KMS-11 (cell line): ENCODE measurements around the gene SUPT3H.

ENCODE experiments used
- H2AFZ ChIP-seq: fragments of 200-600 bp; sonication (generic); 2 replicates; pipeline ENCODE4 v1.6.1; 2016; ENCODE audit warnings: antibody characterized with exemption, mixed run types, low read depth
- H3K27ac ChIP-seq: fragments of 200-600 bp; sonication (generic); 2 replicates; pipeline ENCODE4 v1.6.1; 2016; ENCODE audit warnings: mild to moderate bottlenecking, mixed run types
- H3K27me3 ChIP-seq: fragments of 200-600 bp; sonication (generic); 2 replicates; pipeline ENCODE4 v1.6.1; 2017; ENCODE audit warnings: mild to moderate bottlenecking, low read depth, mixed run types, moderate library complexity; ENCODE audit not compliant: insufficient read depth
- H3K36me3 ChIP-seq: fragments of 200-600 bp; sonication (generic); 2 replicates; pipeline ENCODE4 v1.6.1; 2017; ENCODE audit warnings: mild to moderate bottlenecking, mixed run types; ENCODE audit not compliant: insufficient read depth
- H3K4me1 ChIP-seq: fragments of 200-600 bp; sonication (generic); 2 replicates; pipeline ENCODE4 v1.6.1; 2016; ENCODE audit warnings: mild to moderate bottlenecking, low read depth, mixed run types; ENCODE audit not compliant: poor library complexity, severe bottlenecking
- H3K4me2 ChIP-seq: fragments of 200-600 bp; sonication (generic); 2 replicates; pipeline ENCODE4 v1.7.0; 2016; ENCODE audit warnings: mild to moderate bottlenecking, mixed run types
- H3K4me3 ChIP-seq: fragments of 200-600 bp; sonication (generic); IDR thresholded peaks from 2 replicates; pipeline ENCODE4 v1.6.1; 2017; ENCODE audit warnings: low read depth, low read length, mixed read lengths; ENCODE audit not compliant: insufficient read depth
- H3K79me2 ChIP-seq: fragments of 200-600 bp; sonication (generic); 2 replicates; pipeline ENCODE4 v1.6.1; 2016; ENCODE audit warnings: low read depth, mixed run types; ENCODE audit not compliant: insufficient read depth
- H3K9ac ChIP-seq: fragments of 200-600 bp; sonication (generic); 2 replicates; pipeline ENCODE4 v1.6.1; 2016; ENCODE audit warnings: mild to moderate bottlenecking, mixed run types
- H4K20me1 ChIP-seq: fragments of 200-600 bp; sonication (generic); 2 replicates; pipeline ENCODE4 v1.6.1; 2016; ENCODE audit warnings: mild to moderate bottlenecking, mixed run types; ENCODE audit not compliant: insufficient read depth
- TF ChIP-seq, protein P1 (sequence below): fragments of 200-600 bp; sonication (generic); conservative IDR thresholded peaks from 2 replicates; pipeline ENCODE4 v1.6.1; 2017; ENCODE audit warnings: low read depth, mild to moderate bottlenecking, antibody characterized with exemption, low read length, moderate library complexity, mixed read lengths

The SUPT3H gene

DNA sequence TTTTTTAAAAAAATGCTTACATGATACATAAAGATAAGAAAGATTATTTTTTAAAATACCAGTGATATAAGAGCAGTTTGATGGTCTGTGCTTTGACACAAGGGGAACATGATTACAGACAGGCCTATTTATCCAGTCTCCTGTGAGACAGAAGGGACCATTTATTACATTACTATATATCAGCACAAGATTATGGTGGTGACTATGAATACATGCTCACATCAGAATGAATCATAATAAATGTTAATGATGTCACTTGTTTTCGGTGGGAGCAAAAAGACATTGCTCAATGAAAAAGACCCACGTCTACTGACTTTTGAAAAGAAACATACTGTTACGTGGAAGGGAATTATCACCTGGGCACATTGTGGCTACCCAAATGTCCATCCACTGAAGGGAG is 535.1 kb downstream of the SUPT3H start:
- no peaks in the 10 kb centered on the region for H3K36me3 ChIP-seq
- no peaks in the 10 kb centered on the region for H3K27me3 ChIP-seq
- TF ChIP-seq, protein P1, sequence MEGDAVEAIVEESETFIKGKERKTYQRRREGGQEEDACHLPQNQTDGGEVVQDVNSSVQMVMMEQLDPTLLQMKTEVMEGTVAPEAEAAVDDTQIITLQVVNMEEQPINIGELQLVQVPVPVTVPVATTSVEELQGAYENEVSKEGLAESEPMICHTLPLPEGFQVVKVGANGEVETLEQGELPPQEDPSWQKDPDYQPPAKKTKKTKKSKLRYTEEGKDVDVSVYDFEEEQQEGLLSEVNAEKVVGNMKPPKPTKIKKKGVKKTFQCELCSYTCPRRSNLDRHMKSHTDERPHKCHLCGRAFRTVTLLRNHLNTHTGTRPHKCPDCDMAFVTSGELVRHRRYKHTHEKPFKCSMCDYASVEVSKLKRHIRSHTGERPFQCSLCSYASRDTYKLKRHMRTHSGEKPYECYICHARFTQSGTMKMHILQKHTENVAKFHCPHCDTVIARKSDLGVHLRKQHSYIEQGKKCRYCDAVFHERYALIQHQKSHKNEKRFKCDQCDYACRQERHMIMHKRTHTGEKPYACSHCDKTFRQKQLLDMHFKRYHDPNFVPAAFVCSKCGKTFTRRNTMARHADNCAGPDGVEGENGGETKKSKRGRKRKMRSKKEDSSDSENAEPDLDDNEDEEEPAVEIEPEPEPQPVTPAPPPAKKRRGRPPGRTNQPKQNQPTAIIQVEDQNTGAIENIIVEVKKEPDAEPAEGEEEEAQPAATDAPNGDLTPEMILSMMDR, result no peak
- H3K4me1 ChIP-seq, result no peaks in the 10 kb centered on the region
- no peak overlapping the region for H3K4me3 ChIP-seq
- no peaks in the 10 kb centered on the region for H4K20me1 ChIP-seq
- no peak overlapping the region for H2AFZ ChIP-seq
- no peaks in the 10 kb centered on the region for H3K79me2 ChIP-seq
- H3K9ac ChIP-seq, result no peak overlapping the region
- H3K4me2 ChIP-seq, result no peak overlapping the region
- no peak overlapping the region for H3K27ac ChIP-seq

DNA sequence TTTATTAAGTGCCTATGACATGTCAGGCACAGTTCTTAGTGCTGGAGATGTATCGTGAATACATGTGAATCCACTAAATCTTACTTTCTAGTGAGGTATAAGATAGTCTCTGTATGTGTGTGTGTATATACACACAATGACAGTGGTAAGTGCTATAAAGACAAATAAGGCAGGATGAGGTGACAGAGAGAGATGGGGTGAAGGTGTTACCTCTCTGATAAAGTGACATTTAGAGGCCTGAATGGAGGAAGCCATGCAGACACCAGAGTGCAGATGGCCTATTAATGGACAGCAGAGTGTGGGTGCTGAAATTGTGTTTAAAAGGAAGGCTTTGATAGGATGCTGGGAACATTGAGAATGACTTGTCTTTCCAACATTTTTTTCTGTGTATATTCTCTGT is 535.9 kb downstream of the SUPT3H start:
- Histone ChIP-seq H3K27ac (no peak overlapping the region), H3K4me1 (no peaks in the 10 kb centered on the region), H3K9ac (no peak overlapping the region), H3K27me3 (no peaks in the 10 kb centered on the region), H4K20me1 (no peaks in the 10 kb centered on the region), H3K79me2 (no peaks in the 10 kb centered on the region), H2AFZ (no peak overlapping the region), H3K4me2 (no peak overlapping the region), H3K36me3 (no peaks in the 10 kb centered on the region), H3K4me3 (no peak overlapping the region)
- TF ChIP-seq, protein P1, result no peak

DNA sequence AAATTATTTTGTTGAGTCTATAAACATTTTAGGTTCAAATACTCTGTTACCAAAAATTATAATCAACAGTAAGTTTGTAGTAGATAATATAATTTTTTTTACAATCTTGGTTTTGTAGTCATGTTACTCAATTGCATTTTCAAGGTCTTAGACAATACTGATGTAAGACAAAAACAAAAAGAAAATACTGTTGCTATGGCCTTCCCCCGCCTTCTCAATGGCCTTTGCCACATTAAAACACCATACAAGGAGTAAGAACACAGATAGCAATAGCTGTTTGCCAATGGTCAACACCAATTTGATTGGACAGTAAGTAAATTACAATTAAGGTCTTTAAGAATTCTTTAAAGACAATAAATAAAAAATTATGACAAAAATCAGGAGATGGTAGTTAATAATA is 540.0 kb downstream of the SUPT3H start:
- no peaks in the 10 kb centered on the region for H3K79me2 ChIP-seq
- H4K20me1 ChIP-seq, result no peaks in the 10 kb centered on the region
- no peaks in the 10 kb centered on the region for H3K36me3 ChIP-seq
- no peak overlapping the region for H3K4me2 ChIP-seq
- H3K4me3 ChIP-seq, result no peak overlapping the region
- no peak overlapping the region for H3K27ac ChIP-seq
- H2AFZ ChIP-seq, result no peak overlapping the region
- peaks cover 19% of the 10 kb centered on the region for H3K4me1 ChIP-seq
- no peaks in the 10 kb centered on the region for H3K27me3 ChIP-seq
- H3K9ac ChIP-seq, result no peak overlapping the region
- TF ChIP-seq, protein P1, result no peak

DNA sequence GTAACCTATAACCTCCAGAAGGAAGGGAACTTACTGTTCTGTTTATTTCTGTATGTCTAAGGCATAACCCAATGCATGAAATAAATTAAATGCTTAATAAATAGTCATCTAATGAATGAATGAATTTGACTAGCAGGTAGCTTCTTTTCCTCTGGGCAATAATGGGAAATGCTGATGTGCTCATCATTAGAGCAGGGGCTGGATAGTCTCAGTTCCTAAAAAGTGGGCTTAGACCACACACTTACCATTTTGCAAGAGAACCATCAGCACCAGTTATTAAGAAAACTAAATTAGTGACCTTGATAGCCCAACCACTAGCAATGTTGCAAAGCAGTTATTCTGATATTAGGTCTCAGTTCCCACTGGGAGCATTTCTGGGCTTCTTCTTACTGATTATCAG is 540.5 kb downstream of the SUPT3H start:
- no peaks in the 10 kb centered on the region for H3K36me3 ChIP-seq
- H4K20me1 ChIP-seq, result no peaks in the 10 kb centered on the region
- no peak overlapping the region for H3K27ac ChIP-seq
- H3K4me1 ChIP-seq, result peaks cover 24% of the 10 kb centered on the region
- no peak overlapping the region for H3K9ac ChIP-seq
- no peaks in the 10 kb centered on the region for H3K79me2 ChIP-seq
- TF ChIP-seq, protein P1, result no peak
- no peak overlapping the region for H3K4me2 ChIP-seq
- H2AFZ ChIP-seq, result no peak overlapping the region
- H3K4me3 ChIP-seq, result no peak overlapping the region
- H3K27me3 ChIP-seq, result no peaks in the 10 kb centered on the region
